ENCODE measurements around the gene SLC26A9. TPM values are rescaled to one million over a fixed set of nuclear protein-coding genes. Genes with fewer than 3 reads are reported as not detected.

The SLC26A9 gene
- polyA plus RNA-seq, 1 donor = 0.04 TPM

GRCh38 chr1:205948886-205949285 lies 5.6 kb upstream of the SLC26A9 start:
- no peak for DNase-seq (ENCODE audit: low read depth)

GRCh38 chr1:205948039-205948438 lies 4.8 kb upstream of the SLC26A9 start:
- DNase-seq (ENCODE audit: low read depth) = no peak

GRCh38 chr1:205947024-205947423 lies 3.8 kb upstream of the SLC26A9 start:
- no peak for DNase-seq (ENCODE audit: low read depth)

GRCh38 chr1:205945069-205945468 lies 1.8 kb upstream of the SLC26A9 start:
- DNase-seq (ENCODE audit: low read depth) = no peak

- DNase-seq (ENCODE audit: low read depth) = no peak
Measured at GRCh38 chr1:205944525-205944924, 1.3 kb upstream of the SLC26A9 start.

GRCh38 chr1:205942631-205943159 lies 561 bp downstream of the SLC26A9 start:
- DNase-seq (ENCODE audit: low read depth) = no peak

GRCh38 chr1:205940710-205941109 lies 2.5 kb downstream of the SLC26A9 start:
- no peak for DNase-seq (ENCODE audit: low read depth)

- no peak for DNase-seq (ENCODE audit: low read depth)
Measured at GRCh38 chr1:205939690-205940330, 3.4 kb downstream of the SLC26A9 start.

- no peak for DNase-seq (ENCODE audit: low read depth)
Measured at GRCh38 chr1:205938682-205939081, 4.6 kb downstream of the SLC26A9 start.

- no peak for DNase-seq (ENCODE audit: low read depth)
Measured at GRCh38 chr1:205936846-205937586, 6.2 kb downstream of the SLC26A9 start.

- no peak for DNase-seq (ENCODE audit: low read depth)
Measured at GRCh38 chr1:205936311-205936710, 6.9 kb downstream of the SLC26A9 start.

- DNase-seq (ENCODE audit: low read depth) = no peak
Measured at GRCh38 chr1:205935869-205936268, 7.4 kb downstream of the SLC26A9 start.

- no peak for DNase-seq (ENCODE audit: low read depth)
Measured at GRCh38 chr1:205934788-205935187, 8.5 kb downstream of the SLC26A9 start.

- DNase-seq (ENCODE audit: low read depth) = no peak
Measured at GRCh38 chr1:205933671-205934618, 9.3 kb downstream of the SLC26A9 start.

GRCh38 chr1:205932776-205933175 lies 10.5 kb downstream of the SLC26A9 start:
- no peak for DNase-seq (ENCODE audit: low read depth)

- DNase-seq (ENCODE audit: low read depth) = no peak
Measured at GRCh38 chr1:205930799-205931281, 12.4 kb downstream of the SLC26A9 start.

- DNase-seq (ENCODE audit: low read depth) = no peak
Measured at GRCh38 chr1:205930195-205930577, 13.1 kb downstream of the SLC26A9 start.

GRCh38 chr1:205929496-205930194 lies 13.6 kb downstream of the SLC26A9 start:
- DNase-seq (ENCODE audit: low read depth) = no peak

- DNase-seq (ENCODE audit: low read depth) = no peak
Measured at GRCh38 chr1:205928317-205928716, 14.9 kb downstream of the SLC26A9 start.

- DNase-seq (ENCODE audit: low read depth) = no peak
Measured at GRCh38 chr1:205927676-205928075, 15.6 kb downstream of the SLC26A9 start.

GRCh38 chr1:205927247-205927646 lies 16.0 kb downstream of the SLC26A9 start:
- DNase-seq (ENCODE audit: low read depth) = no peak

Measured in forelimb muscle (tissue), 1 donor.